IPS-NIHi11 (cell line): Measurements from ENCODE around the gene ACTN1.

Source experiments
- DNase-seq: peaks from one replicate; pipeline ENCODE4 v3.0.0; 2012; ENCODE audit warnings: mixed read lengths, low spot score

Gene ACTN1

GRCh38 chr14:68969278-68970033, 9.6 kb downstream of the ACTN1 start:
- DNase-seq = no peak

GRCh38 chr14:68968721-68969120, 10.4 kb downstream of the ACTN1 start:
- DNase-seq = no peak

- DNase-seq = no peak
Observed at GRCh38 chr14:68968051-68968450, 11.1 kb downstream of the ACTN1 start.

GRCh38 chr14:68967459-68967940, 11.6 kb downstream of the ACTN1 start:
- no peak for DNase-seq

- DNase-seq = no peak
Observed at GRCh38 chr14:68966872-68967301, 12.2 kb downstream of the ACTN1 start.

GRCh38 chr14:68965261-68965761, 13.8 kb downstream of the ACTN1 start:
- peak; percentile 37 for DNase-seq

GRCh38 chr14:68964300-68965093, 14.6 kb downstream of the ACTN1 start:
- no peak for DNase-seq

GRCh38 chr14:68962681-68963080, 16.4 kb downstream of the ACTN1 start:
- DNase-seq = no peak

GRCh38 chr14:68961781-68962584, 17.1 kb downstream of the ACTN1 start:
- peak; percentile 76 for DNase-seq

GRCh38 chr14:68961361-68961760, 17.7 kb downstream of the ACTN1 start:
- no peak for DNase-seq

GRCh38 chr14:68960123-68960522, 19.0 kb downstream of the ACTN1 start:
- DNase-seq = no peak

GRCh38 chr14:68959035-68959434, 20.1 kb downstream of the ACTN1 start:
- no peak for DNase-seq

- no peak for DNase-seq
Observed at GRCh38 chr14:68958553-68958952, 20.5 kb downstream of the ACTN1 start.

GRCh38 chr14:68957775-68958174, 21.3 kb downstream of the ACTN1 start:
- no peak for DNase-seq

GRCh38 chr14:68956724-68957123, 22.4 kb downstream of the ACTN1 start:
- DNase-seq = no peak

- DNase-seq = no peak
Observed at GRCh38 chr14:68955851-68956179, 23.3 kb downstream of the ACTN1 start.

- no peak for DNase-seq
Observed at GRCh38 chr14:68955164-68955850, 23.8 kb downstream of the ACTN1 start.

GRCh38 chr14:68953196-68953555, 25.9 kb downstream of the ACTN1 start:
- DNase-seq = no peak

- DNase-seq = no peak
Observed at GRCh38 chr14:68952531-68953195, 26.4 kb downstream of the ACTN1 start.

GRCh38 chr14:68951800-68952530, 27.1 kb downstream of the ACTN1 start:
- no peak for DNase-seq
